ENCODE measurements around the gene FHOD3.
A peak's percentile ranks its signal among the peaks of the same experiment; 100 is the strongest.

Gene FHOD3

DNA sequence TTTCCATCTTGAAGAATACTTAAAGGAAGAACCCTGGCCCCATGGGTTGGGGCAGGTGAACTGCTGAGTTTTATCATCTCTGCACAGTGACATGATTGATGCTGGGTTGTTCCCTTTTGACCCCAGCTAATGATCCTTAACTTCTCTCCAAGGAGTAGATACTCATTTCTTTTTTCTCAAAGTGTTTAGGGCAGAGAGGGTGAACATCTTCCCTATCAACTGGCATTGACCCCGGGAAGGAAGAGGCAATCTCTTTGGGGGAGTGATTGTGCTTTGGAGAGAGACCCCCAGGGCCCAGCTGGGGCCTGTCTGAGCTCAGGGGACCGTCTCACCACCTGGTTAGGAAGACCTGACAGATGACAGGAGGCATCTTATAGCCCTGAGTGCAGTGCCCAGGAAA lies 190.6 kb downstream of the FHOD3 start:
- DNase-seq, result no peak

DNA sequence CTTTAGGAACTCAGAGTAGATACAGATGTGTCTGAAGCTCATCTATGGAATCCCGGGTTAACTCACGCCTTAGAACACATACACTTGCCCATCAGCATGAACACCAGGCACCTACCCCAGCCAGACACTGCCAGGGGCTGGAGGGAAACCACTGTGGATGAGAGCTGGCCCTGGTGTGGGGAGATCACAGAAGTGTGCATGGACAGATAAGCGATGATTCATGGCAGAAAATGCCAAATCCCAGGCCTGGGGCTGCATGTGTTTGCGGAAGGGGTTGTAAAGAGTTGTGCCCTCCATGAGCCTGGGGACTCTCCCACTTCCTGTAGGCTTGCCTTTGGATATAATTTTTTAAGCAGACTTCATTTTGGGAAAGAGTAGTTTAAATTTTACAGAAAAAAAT lies 193.4 kb downstream of the FHOD3 start:
- DNase-seq, result no peak

DNA sequence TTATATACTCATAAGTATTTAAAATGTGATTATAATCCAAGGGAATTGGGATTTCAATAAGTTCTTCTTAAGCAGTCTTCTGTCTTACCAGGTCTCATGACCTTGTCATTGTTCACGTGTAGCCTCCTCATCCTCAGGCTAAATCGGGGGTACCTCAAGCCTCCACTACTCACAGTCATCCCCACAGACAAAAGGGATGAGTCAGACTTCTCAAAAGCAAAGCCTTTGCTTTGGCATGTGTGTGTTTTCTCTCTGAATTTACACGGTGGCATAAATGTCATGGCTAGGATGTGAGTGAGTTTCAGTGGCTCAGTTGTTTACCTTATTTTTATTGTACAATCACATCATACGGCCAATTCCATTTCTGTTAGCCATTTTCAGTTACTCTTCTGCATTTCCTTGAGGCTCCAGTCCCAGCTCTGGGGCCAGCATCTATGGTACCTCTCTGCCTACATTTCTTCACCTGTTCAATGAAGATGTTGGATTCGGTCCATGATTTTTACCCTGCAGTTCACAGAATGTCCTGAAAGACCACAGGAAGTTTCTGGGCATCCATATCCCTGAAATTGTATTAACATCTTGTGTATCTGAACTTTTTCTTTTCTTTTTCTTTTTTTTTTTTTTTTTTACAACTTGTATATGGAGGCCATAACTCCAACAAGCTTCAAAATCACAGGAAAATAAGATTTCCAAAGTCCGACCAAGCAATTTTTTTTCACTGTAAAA lies 195.3 kb downstream of the FHOD3 start:
- no peak for DNase-seq

DNA sequence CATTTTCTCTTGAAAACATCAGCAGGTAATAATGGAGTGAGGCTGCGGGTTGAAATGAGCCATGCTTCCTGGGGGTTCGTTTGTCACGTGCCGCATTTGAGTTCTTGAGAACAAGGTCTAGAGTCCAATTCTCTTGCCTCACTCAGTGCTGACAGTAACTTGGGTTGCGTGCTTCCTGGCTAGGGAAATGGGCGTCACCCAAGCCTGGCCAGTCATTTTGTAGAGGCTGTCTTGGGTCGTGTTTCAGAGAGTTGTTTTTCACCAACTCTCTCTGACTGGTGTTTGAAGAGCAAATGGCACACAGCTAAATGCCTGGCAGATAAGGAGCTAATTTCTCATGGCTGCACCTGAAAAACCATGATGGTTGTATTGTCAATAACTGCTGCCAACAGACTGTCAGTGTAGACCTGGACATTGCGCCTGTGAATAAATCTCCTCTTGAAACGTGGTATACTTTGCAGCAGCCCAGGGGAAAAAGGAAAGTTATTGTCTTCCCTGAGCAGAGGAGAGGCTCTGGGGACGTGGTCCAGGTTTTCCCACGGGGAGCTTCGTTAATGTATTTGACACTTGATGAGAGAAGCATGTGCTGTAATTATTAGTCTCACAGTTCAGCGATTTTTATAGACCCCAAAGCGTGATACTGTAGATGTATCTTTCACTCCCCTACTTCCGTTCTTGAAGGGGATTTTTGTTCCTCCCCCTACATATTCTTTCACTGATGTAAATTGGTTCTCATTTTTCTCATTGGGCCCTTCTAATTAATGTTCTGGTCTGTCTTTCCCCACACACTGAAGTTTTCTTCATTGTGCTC lies 196.0 kb downstream of the FHOD3 start:
- DNase-seq, result no peak

DNA sequence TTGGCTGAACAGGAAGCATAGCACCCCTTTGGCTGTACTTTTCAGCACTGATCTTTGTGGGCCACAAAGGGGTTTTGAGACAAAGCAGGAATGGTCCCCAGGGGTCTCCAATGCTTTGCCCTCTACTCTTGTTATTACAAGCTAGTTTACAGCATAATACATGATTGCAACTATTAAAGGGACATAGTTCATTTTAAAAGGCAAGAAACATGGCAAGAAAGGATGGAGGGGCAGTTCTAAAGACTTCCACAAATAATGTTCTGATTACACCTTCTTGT lies 196.6 kb downstream of the FHOD3 start:
- DNase-seq, result no peak

DNA sequence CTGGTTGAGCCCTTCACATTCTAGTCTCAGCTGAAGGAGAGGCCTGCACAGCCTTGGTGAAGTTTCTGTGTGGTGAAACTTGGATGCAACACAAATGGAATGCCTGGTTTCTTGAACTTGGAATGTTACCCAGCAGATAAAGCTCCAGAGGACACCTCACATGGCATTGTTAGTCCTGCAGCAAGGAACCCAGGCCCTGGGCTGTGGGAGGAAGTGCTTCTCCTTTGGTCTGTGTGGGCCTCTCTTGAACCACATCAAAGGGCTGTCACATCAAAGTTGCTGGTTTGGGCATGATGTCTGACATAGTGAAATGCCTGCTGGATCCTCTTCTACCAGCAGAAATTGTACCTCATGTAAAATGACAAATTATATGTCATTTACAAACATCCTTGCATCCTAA lies 198.5 kb downstream of the FHOD3 start:
- no peak for DNase-seq

DNA sequence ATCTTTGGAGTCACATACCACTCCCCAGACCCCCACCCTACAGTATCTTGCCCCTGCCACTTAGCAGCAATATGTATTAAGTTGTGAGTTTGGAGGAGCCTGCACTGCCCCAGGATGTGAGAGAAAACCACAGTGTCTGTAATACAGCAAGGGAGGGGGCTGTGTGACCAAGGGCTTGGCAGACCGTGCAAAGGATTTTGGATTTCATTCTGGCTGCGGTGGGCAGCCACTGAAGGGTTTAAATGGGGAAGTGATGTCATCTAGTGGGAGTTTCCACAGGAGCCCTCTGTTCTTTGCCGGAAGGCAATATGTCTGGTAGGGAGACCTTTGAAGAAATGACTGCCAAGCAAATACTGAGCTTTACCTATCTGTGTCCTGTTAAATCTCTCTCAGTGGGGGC lies 202.4 kb downstream of the FHOD3 start:
- no peak for DNase-seq

DNA sequence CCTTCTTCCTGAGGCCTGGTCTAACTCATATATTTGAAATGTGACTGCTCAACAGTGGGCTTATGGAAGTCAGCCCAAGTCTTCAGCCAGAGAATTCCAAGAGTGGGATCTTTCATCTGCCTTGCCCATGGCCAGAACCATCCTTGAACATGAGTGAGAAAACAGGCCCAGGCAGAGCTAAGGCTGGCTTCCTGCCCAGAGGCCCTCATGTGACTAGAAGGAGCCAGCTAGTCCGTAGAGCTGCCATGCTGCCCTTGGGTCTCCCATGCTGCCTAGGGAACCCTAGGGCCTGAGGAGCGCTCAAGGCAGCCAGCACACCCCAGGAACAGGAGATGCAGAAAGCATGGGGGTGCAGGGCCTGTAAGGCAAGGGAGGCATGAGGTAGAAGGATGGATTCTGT lies 203.6 kb downstream of the FHOD3 start:
- DNase-seq, result no peak

DNA sequence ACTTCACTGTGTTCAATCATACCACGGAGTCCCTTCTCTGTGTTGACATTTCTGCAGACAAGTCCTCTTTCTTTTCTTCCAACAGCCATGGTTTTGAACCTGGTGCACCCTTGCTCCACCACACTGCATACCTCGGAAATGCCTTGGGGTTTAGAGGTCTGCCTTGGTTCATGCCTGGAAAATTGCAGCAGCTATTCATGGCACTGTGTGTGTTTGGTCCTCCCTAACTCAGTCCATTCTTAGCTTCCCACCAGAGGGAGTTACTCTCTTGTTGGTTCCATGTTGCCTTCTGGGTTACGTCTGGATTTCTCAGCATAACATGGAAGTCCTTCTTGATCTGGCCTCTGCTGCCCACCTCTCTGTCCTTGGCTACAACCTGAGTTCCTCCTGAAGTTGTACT lies 206.0 kb downstream of the FHOD3 start:
- DNase-seq, result no peak

DNA sequence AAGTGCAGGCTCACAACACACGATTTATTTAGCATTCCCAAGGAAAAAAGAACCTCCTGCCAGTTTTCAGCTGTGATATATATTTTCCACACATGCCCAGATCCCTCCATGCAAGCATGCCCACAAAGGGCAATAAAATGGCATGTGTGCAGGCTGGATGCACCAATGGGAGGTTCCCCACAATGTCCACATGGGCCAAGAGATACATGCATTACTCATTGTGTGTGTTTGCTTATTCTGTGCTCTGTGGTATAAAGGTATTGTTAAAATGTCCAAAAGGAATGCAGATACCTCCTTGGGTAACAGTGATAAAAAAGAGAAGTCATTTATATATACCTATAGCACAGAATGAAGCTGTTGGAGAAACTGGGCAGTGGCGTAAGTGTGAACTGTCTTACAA lies 207.4 kb downstream of the FHOD3 start:
- no peak for DNase-seq

DNA sequence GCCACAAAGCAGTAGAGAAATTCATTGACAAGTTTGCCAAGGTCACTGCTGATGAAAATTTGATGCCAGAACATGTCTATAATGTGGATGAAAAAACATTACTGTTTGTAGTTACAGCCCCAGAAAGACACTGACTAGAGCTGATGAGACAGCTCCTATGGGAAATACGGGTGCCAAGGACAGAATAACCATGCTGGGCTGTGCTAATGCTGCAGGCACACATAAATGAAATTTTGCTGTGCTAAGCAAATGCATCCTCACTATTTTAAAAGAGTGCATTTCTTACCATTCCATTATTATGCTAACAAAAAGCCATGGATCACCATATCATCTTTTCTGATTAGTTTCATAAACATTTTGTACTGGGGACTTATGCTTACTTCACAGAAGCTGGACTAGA lies 208.2 kb downstream of the FHOD3 start:
- no peak for DNase-seq

DNA sequence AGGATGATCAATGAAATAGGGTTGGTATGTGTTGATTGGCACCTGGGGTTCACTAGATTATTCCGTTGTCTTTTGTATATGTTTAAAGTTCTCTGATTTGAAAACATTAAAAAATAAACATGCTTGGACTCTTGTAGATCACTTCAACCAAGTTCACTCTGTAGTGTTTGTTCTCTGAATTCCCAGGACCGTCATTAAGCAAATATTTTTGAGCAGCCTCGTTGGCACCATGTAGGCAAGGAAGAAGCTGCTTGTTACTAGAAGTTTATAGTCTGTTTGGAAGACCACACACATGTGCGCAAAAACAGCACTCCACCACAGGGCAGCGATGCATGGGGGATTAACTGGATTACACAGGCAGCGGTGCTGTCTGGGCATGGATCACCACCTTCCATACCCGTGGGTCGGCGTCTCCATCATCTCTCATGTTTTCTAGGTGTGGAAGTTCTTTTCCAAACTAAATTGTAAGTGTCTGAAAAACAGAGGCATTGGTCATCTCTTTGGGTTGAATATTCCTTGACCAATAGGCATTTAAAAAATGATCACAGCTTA lies 212.2 kb downstream of the FHOD3 start:
- no peak for DNase-seq

DNA sequence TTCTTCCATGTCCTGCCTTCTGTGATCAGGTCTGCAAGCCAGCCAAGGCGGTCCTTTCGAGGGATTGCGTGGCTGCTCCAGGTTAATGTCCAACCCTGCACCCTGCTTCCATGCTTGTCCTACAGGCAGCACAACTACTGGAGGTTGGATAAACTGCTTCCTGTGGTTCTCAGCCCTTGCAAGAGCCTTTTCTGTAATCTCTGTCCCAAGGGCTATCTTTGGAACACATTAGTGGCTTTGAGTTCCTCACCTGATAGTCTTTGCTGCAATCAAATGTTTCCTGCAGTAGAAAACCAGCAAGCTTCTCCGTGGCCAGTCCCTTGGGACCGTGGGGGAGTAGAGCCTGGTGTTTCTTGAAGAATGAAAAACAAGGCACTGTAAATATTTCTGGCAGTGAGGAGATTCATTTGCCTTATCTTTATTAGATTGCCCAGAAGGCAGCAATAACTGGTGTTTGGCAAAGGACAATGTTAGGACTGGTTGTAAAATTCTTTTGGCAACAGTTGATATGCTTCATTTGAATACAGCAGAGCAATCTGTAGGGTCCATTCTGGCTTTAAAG lies 214.4 kb downstream of the FHOD3 start:
- peak; percentile 70 for DNase-seq

DNA sequence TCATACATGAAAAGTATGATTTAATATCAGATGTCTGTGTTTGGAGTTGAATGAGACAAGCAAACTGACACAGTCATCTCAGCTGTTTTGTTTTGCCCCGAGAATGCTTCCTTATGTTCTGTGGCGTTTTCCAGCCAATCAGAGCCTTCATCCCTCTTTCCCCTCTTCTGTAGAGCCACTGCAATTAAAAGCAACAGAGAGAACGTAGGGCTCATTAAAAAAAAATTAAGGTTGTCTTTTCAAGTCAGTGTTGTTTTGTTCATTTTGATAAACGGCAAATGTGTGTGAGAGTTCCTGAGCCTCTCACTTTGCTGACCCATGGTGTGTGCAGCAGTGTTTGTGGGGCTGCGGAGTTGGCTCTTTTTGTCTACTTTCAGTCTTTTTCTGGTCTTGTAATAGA lies 216.0 kb downstream of the FHOD3 start:
- no peak for DNase-seq

DNA sequence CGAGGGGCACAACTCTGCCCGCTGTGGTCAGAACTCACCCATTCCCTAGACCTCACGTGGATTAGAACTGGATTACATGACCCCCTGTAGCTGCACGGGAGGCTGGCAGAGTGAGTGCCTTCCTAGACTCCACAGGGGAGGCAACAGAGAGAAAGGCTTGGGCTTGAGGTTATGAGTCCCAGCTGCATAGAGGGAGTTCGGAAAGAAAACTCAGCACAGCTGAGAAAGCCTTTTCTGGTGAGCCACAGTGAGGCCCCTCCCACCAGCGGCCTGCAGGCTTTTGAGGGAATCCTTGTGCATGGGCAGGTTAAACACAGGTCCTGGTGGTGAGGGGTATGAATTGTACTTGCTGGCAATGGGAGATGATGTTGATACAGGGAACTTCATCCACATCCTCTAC lies 217.3 kb downstream of the FHOD3 start:
- DNase-seq, result no peak

DNA sequence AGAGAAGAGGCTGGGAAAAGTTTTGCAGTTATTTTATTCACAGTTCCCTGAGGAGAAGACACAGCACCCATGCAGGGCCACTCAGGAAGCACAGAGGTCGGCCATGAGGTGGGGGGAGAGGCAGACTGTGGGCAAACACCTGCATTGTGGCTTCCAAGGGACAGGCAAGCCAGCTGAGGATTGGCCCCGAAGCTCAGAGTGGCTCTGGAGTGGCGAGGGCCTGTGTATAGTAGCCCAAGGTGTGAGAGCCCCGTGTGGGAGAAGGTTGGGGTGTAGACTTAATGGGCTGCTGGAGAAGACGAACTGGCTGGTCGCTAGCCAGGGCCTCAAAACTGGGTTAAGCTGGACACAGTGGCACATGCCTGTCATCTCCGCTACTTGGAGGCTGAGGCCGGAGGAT lies 218.7 kb downstream of the FHOD3 start:
- no peak for DNase-seq

DNA sequence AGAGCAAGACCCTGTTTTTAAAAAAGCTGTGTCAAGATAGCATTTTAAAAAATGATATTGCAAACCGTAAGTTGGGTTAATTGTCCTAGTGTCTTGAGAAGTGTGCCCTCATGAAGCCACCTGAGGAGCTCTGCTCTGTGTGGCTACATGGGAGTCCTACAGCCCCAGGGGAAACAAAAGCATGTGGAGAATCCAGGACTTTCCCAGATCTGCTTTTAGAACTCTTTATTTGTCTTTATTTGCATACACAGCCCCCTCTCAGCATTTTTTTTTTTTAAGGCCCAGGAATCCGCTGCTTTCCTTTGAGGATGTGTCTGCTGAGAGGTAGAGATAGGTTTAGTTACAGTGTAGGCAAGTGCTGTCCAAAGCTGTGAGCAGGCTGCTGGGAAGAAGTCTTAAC lies 219.2 kb downstream of the FHOD3 start:
- no peak for DNase-seq

DNA sequence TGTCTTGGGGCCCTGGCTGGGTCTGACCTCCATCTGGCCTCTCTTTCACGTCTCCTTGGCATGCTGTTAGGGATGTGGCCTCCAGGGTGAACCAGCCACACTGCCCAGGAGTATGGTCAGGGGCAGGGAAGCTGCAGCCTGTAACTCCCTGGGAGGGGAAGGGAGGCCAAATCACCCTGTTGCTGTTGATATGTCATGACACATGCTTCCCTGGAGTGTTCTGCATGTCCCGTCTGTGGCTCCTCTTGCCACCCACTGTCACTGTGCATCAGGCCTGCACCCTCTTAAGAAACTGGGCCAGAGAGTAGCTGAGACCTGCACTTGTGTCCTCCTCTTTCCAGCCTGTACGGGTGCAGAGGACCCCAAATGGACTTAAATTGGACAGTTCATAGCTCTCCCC lies 221.3 kb downstream of the FHOD3 start:
- no peak for DNase-seq

DNA sequence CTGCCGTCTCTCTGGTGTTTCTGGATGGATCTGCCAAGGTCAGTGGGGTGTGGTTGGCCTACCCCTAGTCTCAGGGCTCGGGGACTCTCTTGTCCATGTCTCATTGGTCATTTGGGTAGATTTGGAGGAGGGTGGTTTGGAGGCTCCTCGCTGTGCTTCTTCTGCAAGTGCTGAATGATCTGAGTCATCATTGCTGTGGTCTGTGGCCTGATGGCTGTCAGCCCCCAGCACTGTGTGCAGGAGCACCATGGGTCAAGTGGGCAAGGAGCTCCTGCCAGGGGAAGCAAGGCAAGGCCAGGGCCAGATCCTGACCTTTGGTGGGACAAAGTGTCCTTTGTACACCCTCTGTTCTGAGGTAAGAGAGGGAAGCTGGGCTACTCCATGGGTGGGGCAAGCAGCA lies 221.8 kb downstream of the FHOD3 start:
- DNase-seq, result no peak

DNA sequence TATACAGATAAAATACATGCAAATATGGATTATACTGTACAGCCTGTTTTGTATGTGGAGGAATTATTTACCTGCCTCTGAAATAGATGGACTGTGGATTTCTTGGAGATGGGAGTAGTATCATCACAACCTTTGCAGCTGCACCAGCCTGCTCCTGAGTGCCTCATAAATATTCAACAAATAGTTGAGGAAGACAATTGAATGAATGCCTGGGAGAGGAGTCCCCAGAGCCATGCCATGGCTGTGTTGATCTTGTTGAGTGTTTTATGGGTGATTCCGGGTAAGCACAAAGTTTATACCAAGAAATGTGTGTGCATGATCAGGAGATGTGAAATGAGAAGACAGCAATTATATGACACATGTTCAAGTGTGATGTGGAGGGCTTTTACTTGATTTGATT lies 225.0 kb downstream of the FHOD3 start:
- peak; percentile 26 for DNase-seq

DNA sequence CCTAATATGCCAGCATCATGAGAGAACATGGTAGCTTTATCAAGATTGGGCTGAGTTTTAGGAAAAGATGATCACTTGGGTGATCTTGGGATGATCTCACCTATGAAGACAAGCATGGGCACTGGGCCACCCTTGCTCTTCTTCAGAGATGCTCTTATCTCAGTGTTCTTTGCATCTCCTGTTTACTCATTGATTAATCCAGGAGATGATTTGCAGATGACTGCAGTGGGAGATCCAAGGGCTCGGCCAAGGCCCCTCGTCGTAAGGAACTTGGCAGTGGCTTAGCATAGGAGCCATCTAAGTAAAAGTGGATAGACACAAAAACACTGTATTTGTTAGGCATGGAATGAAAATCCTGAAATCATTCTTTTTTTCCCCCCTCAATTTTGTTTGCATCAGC lies 228.4 kb downstream of the FHOD3 start:
- DNase-seq, result no peak

DNA sequence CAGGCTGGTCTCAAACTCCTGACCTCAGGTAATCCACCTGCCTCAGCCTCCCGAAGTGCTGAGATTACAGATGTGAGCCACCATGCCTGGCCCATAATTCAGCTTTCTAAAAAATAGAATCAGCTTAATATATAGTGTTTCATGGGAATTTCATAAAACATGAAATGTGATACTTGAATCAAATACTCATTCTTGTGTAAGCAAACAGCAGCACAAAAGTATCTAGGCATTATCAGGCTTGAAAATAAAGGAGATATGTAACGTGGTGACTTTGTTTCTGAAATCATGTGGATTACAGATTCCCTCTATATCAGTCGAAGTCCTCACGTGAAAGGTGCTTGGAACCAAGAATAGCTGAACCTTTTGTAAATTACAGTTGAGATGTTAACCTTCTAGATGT lies 229.1 kb downstream of the FHOD3 start:
- no peak for DNase-seq

DNA sequence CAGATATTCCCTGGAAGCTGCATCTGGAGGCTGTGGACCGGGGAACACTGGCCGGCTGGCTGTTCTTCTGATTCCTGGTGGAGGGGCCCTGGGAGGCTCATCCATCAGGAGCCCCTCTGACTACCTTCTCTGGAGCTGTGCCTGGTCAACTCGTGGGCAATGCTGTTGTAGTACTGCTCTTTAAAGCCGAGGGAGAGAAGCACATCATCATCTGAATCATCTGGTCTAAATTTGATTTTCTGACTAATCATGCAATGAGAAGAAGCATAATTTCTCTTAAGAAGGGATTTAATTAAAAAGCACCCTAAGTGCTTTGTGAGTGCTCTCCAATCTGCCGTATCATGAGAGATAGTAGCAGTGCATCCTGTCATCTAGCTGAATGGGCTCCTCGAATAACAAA lies 229.5 kb downstream of the FHOD3 start:
- no peak for DNase-seq

DNA sequence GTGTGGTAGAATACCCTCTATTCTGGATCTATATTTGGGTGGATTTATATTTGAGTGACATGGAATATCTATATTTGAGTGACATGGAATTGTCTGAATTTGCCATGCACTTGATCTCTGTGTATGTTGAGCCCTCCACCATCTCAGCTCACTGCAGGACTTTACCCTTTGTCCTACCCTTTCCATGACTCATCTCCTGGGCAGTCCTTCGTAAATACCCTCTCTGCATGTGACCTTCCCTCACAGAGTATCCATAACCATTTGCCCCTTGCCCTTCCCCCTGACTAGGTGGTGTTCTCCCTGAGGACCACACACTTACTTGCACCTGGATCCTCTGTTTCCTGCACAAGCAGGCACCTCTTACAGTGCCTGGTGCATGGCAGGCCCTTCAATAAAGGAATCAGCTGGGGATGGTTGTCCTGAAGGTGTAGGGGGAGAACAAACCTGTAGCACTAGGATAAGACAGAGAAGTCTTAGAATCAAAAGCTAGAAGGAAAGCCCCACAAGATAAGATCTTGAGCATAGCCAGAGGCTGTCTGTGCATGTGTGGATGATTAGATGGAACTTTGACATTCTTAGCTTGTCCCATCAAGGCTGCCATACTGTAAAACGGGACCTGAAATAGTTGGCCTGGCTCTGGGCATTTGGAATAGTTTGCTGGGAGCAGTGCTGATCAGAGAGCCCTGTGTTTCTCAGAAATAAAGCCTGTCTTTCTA lies 230.4 kb downstream of the FHOD3 start:
- DNase-seq, result no peak
